ENCODE measurements around the gene OR1A1.

DNA sequence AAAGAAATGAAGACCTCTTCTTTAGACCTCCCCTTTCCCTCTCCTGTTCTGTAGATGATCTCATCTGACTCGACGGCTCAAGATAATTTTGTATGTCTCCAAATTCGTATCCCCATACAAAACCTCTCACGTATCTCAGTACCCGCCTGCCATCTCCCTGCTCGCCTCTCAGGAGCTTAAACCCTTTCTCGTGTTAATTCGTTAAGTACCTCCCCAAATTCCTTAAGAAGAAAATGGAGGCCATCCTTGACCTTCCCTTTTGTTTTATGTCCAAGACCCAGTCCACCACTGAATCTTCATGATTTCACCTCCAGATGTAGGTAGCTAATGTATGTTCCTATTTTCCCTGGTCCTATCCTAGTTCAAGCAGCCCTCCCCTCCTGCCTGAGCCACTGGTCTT is 49.1 kb downstream of the OR1A1 start:
- TF ChIP-seq, protein P1, sequence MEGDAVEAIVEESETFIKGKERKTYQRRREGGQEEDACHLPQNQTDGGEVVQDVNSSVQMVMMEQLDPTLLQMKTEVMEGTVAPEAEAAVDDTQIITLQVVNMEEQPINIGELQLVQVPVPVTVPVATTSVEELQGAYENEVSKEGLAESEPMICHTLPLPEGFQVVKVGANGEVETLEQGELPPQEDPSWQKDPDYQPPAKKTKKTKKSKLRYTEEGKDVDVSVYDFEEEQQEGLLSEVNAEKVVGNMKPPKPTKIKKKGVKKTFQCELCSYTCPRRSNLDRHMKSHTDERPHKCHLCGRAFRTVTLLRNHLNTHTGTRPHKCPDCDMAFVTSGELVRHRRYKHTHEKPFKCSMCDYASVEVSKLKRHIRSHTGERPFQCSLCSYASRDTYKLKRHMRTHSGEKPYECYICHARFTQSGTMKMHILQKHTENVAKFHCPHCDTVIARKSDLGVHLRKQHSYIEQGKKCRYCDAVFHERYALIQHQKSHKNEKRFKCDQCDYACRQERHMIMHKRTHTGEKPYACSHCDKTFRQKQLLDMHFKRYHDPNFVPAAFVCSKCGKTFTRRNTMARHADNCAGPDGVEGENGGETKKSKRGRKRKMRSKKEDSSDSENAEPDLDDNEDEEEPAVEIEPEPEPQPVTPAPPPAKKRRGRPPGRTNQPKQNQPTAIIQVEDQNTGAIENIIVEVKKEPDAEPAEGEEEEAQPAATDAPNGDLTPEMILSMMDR (IDR thresholded peaks at IDR 0.05), result no peak
- no peak for TF ChIP-seq POLR2A (IDR thresholded peaks at IDR 0.05)

All from prostate gland (tissue), 2 donors.